H1 (cell line): ENCODE results near the gene CARD11. TPM values are rescaled to one million over a fixed set of nuclear protein-coding genes. Genes with fewer than 3 reads are reported as not detected.

Source experiments
- CTCF ChIA-PET: fragments of 300-600 bp; sonication (Branson Sonifier 250); formaldehyde crosslinking; loops from one replicate; lab custom pipeline; 2021; ENCODE audit not compliant: partially characterized antibody; lab: Charles Lee
- POLR2A ChIA-PET: fragments of 300-600 bp; sonication (Branson Sonifier 250); formaldehyde crosslinking; loops from one replicate; lab custom pipeline; 2021; ENCODE audit warnings: inconsistent platforms; ENCODE audit not compliant: partially characterized antibody; lab: Charles Lee
- DNase-seq, 2 experiments: peaks; one replicate each; pipeline versions ENCODE4 v3.0.0 to v3.0.0-alpha.2; 2010 to 2022; ENCODE audit warnings: low spot score in 2 of 2, low read depth in 1 of 2, mixed read lengths in 1 of 2
- FAIRE-seq: peaks from 2 replicates; lab custom pipeline; 2011; peaks lifted over from hg19 to GRCh38; lab: Jason Lieb, UNC
- H2AFZ ChIP-seq: 2 replicates; pipeline ENCODE4 v1.8.1; 2012; ENCODE audit warnings: low read length, inconsistent platforms
- H2AK5ac ChIP-seq: 2 replicates; pipeline ENCODE4 v1.6.1; 2013; ENCODE audit warnings: low read depth, low read length
- H2BK120ac ChIP-seq: replicated peaks from 2 replicates; pipeline ENCODE3; 2013; ENCODE audit warnings: low read depth, low read length, inconsistent platforms
- H2BK12ac ChIP-seq: 2 replicates; pipeline ENCODE4 v1.6.1; 2013; ENCODE audit warnings: low read depth, low read length
- H2BK15ac ChIP-seq: 2 replicates; pipeline ENCODE4 v1.6.1; 2013; ENCODE audit warnings: low read length
- H2BK20ac ChIP-seq: 2 replicates; pipeline ENCODE4 v1.6.1; 2013; ENCODE audit warnings: low read length
- H2BK5ac ChIP-seq: 2 replicates; pipeline ENCODE4 v1.6.1; 2013; ENCODE audit warnings: low read depth, low read length
- H3K14ac ChIP-seq: 2 replicates; pipeline ENCODE4 v1.6.1; 2013; ENCODE audit warnings: inconsistent platforms; ENCODE audit not compliant: insufficient read length
- H3K18ac ChIP-seq: 2 replicates; pipeline ENCODE4 v1.6.1; 2013; ENCODE audit warnings: low read length; ENCODE audit errors: extremely low read depth
- H3K23ac ChIP-seq: 2 replicates; pipeline ENCODE4 v1.6.1; 2013; ENCODE audit warnings: inconsistent platforms; ENCODE audit not compliant: insufficient read length
- H3K23me2 ChIP-seq: 2 replicates; pipeline ENCODE4 v1.6.1; 2013; ENCODE audit warnings: low read depth, low read length
- H3K27ac ChIP-seq: 2 replicates; pipeline ENCODE4 v1.6.1; 2011; ENCODE audit warnings: low read depth, low read length, inconsistent platforms
- H3K27me3 ChIP-seq, 4 experiments: replicated peaks in 1 of 4; 1 replicate in 1 of 4; 2 replicates in 3 of 4; pipeline versions ENCODE4 v1.6.1 to v1.8.1; 2011 to 2013; ENCODE audit warnings: low read length in 3 of 4, mild to moderate bottlenecking in 3 of 4, inconsistent platforms in 2 of 4, mixed read lengths in 2 of 4, moderate library complexity in 1 of 4; ENCODE audit not compliant: control insufficient read depth in 3 of 4, insufficient read depth in 3 of 4; ENCODE audit errors: extremely low read depth in 1 of 4
- H3K36me3 ChIP-seq, 4 experiments: 2 replicates each; pipeline versions ENCODE4 v1.6.1 to v1.8.1; 2011 to 2013; ENCODE audit warnings: mild to moderate bottlenecking in 4 of 4, low read length in 3 of 4, moderate library complexity in 2 of 4, control low read depth in 1 of 4, inconsistent platforms in 1 of 4; ENCODE audit not compliant: insufficient read depth in 4 of 4, control insufficient read depth in 2 of 4
- H3K4ac ChIP-seq: replicated peaks from 2 replicates; pipeline ENCODE3; 2013; ENCODE audit warnings: low read length, low read depth, mixed read lengths, inconsistent platforms; ENCODE audit not compliant: insufficient read length
- H3K4me1 ChIP-seq, 4 experiments: replicated peaks in 1 of 4; 1 replicate in 1 of 4; 2 replicates in 3 of 4; pipeline versions ENCODE4 v1.6.1 to v1.8.1; 2011 to 2013; ENCODE audit warnings: low read length in 3 of 4, inconsistent platforms in 2 of 4, mixed read lengths in 1 of 4; ENCODE audit not compliant: insufficient read depth in 4 of 4, control insufficient read depth in 3 of 4
- H3K4me2 ChIP-seq, 2 experiments: 2 replicates each; pipeline versions ENCODE4 v1.6.1 to v1.8.1; 2011 to 2013; ENCODE audit warnings: low read depth in 2 of 2, low read length in 2 of 2, control low read depth in 1 of 2, inconsistent platforms in 1 of 2, mild to moderate bottlenecking in 1 of 2; ENCODE audit not compliant: insufficient read depth in 1 of 2
- H3K4me3 ChIP-seq, 4 experiments: fragments of 200-600, 300-600 bp in 1 of 4; sonication (generic), shearing (Covaris generic), sonication (Bioruptor Twin) in 1 of 4; 2 replicates each; pipeline versions ENCODE4 v1.5.1 to v1.8.1; 2011 to 2016; ENCODE audit warnings: low read length in 4 of 4, low read depth in 3 of 4, control low read depth in 2 of 4, inconsistent platforms in 2 of 4, mild to moderate bottlenecking in 2 of 4, mixed read lengths in 1 of 4, moderate library complexity in 1 of 4; ENCODE audit not compliant: insufficient read depth in 2 of 4; ENCODE audit errors: extremely low read depth in 1 of 4
- H3K56ac ChIP-seq: replicated peaks from 2 replicates; pipeline ENCODE3; 2013; ENCODE audit warnings: low read depth, mild to moderate bottlenecking, mixed read lengths, low read length, inconsistent platforms; ENCODE audit not compliant: insufficient read length
- H3K79me1 ChIP-seq: 2 replicates; pipeline ENCODE4 v1.6.1; 2013; ENCODE audit warnings: low read depth, low read length, control low read depth
- H3K79me2 ChIP-seq, 2 experiments: 2 replicates each; pipeline versions ENCODE4 v1.6.1 to v1.8.1; 2012 to 2013; ENCODE audit warnings: low read length in 2 of 2, mild to moderate bottlenecking in 2 of 2, inconsistent platforms in 1 of 2; ENCODE audit not compliant: insufficient read depth in 2 of 2, control insufficient read depth in 1 of 2
- H3K9ac ChIP-seq, 4 experiments: replicated peaks in 1 of 4; 1 replicate in 1 of 4; 2 replicates in 3 of 4; pipeline versions ENCODE4 v1.6.1 to v1.8.1; 2011 to 2013; ENCODE audit warnings: low read depth in 3 of 4, low read length in 3 of 4, control low read depth in 2 of 4, mild to moderate bottlenecking in 2 of 4, moderate library complexity in 2 of 4, inconsistent platforms in 1 of 4; ENCODE audit errors: extremely low read depth in 1 of 4
- H3K9me3 ChIP-seq, 2 experiments: 2 replicates each; pipeline versions ENCODE4 v1.6.1 to v1.8.1; 2012 to 2013; ENCODE audit warnings: mild to moderate bottlenecking in 2 of 2, moderate library complexity in 2 of 2, control low read depth in 1 of 2, inconsistent platforms in 1 of 2, low read depth in 1 of 2, low read length in 1 of 2, mixed read lengths in 1 of 2; ENCODE audit not compliant: insufficient read depth in 2 of 2
- H4K20me1 ChIP-seq, 2 experiments: replicated peaks in 1 of 2; 2 replicates each; pipeline versions ENCODE3 to v1.8.1; 2011 to 2013; ENCODE audit warnings: inconsistent platforms in 2 of 2, low read length in 2 of 2, mild to moderate bottlenecking in 1 of 2; ENCODE audit not compliant: insufficient read depth in 2 of 2, control insufficient read depth in 1 of 2
- H4K5ac ChIP-seq: 2 replicates; pipeline ENCODE4 v1.6.1; 2013; ENCODE audit warnings: low read length, low read depth, mixed read lengths, inconsistent platforms; ENCODE audit not compliant: insufficient read length
- H4K8ac ChIP-seq: 2 replicates; pipeline ENCODE4 v1.8.0; 2013; ENCODE audit warnings: mild to moderate bottlenecking, moderate library complexity, low read length, inconsistent platforms; ENCODE audit not compliant: insufficient read depth; ENCODE audit errors: extremely low read depth
- H4K91ac ChIP-seq: replicated peaks from 2 replicates; pipeline ENCODE3; 2013; ENCODE audit warnings: low read length, mixed read lengths, inconsistent platforms; ENCODE audit not compliant: insufficient read length
- ASH2L ChIP-seq: fragments of 200-600, 300-600 bp; sonication (generic); IDR thresholded peaks from one replicate; pipeline ENCODE4 v1.7.1; 2017; ENCODE audit warnings: low read length
- BACH1 ChIP-seq: IDR thresholded peaks from 2 replicates; pipeline ENCODE4 v1.6.1; 2012; ENCODE audit warnings: low read length, improper control_type of control experiment
- CBX8 ChIP-seq: fragments of 300-800, 300-1000 bp; sonication (generic); IDR thresholded peaks from 2 replicates; pipeline ENCODE4 v1.7.1; 2016; ENCODE audit warnings: low read depth, low read length, borderline replicate concordance
- CHD2 ChIP-seq: IDR thresholded peaks from 2 replicates; pipeline ENCODE4 v1.6.1; 2012; ENCODE audit warnings: low read length, improper control_type of control experiment
- EGR1 ChIP-seq: IDR thresholded peaks from 2 replicates; pipeline ENCODE4 v1.6.1; 2011; ENCODE audit warnings: low read depth, low read length, borderline replicate concordance
- EZH2 ChIP-seq: fragments of 200-600 bp; sonication (generic); IDR thresholded peaks from 2 replicates; pipeline ENCODE4 v1.7.1; 2012; ENCODE audit warnings: low read depth, mild to moderate bottlenecking, moderate library complexity, low read length, inconsistent platforms; ENCODE audit not compliant: severe bottlenecking
- GTF2F1 ChIP-seq: IDR thresholded peaks from 2 replicates; pipeline ENCODE4 v1.6.1; 2012; ENCODE audit warnings: low read depth, low read length, improper control_type of control experiment, borderline replicate concordance
- KDM1A ChIP-seq: fragments of 200-600, 300-600 bp; sonication (generic); IDR thresholded peaks from 2 replicates; pipeline ENCODE4 v1.7.1; 2016; ENCODE audit warnings: mild to moderate bottlenecking, low read length, borderline replicate concordance
- MAFK ChIP-seq: IDR thresholded peaks from 2 replicates; pipeline ENCODE4 v1.6.1; 2012; ENCODE audit warnings: low read depth, mild to moderate bottlenecking, improper control_type of control experiment, low read length
- POLR2A ChIP-seq, 2 experiments: IDR thresholded peaks; 1 replicate in 1 of 2; 2 replicates in 1 of 2; pipeline ENCODE4 v1.6.1; 2011; ENCODE audit warnings: low read depth in 2 of 2, low read length in 2 of 2, mild to moderate bottlenecking in 2 of 2; ENCODE audit errors: control extremely low read depth in 1 of 2
- SP4 ChIP-seq: IDR thresholded peaks from 2 replicates; pipeline ENCODE4 v1.6.1; 2012; ENCODE audit warnings: low read length, inconsistent platforms
- SUZ12 ChIP-seq: fragments of 200-600 bp; sonication (generic); IDR thresholded peaks from 2 replicates; pipeline ENCODE4 v1.6.1; 2012; ENCODE audit warnings: mild to moderate bottlenecking, inconsistent platforms, low read length, moderate library complexity, mixed read lengths
- TAF1 ChIP-seq: IDR thresholded peaks from 2 replicates; pipeline ENCODE4 v1.6.1; 2011; ENCODE audit warnings: mild to moderate bottlenecking, low read depth, low read length
- TEAD4 ChIP-seq: IDR thresholded peaks from 2 replicates; pipeline ENCODE4 v1.6.1; 2012; ENCODE audit warnings: low read depth, low read length, inconsistent platforms, mixed read lengths
- WGBS, 2 experiments: shearing (Covaris generic) in 1 of 2; methylation state at CpG; one replicate each; pipeline versions ENCODE4 v1.1.6 to v1.1.7; 2013 to 2015; ENCODE audit warnings: low lambda C conversion rate in 2 of 2, mixed read lengths in 2 of 2, inconsistent platforms in 1 of 2, low coverage in 1 of 2, missing lambda C conversion rate in 1 of 2; ENCODE audit not compliant: insufficient replicate concordance in 2 of 2, insufficient coverage in 1 of 2, insufficient read length in 1 of 2; ENCODE audit errors: extremely low coverage in 1 of 2, missing lambda C conversion rate in 1 of 2; 5-methylcytosine and 5-hydroxymethylcytosine counted together
- polyA plus RNA-seq, 7 experiments: library from polyadenylated mRNA; depleted of rRNA in 3 of 7; stranded (reverse) in 5 of 7; unstranded in 2 of 7; fragments of >200 nt in 5 of 7; fragments of 200-250 nt in 2 of 7; gene quantifications; 1 replicate in 5 of 7; 2 replicates in 1 of 7; 4 replicates in 1 of 7; pipeline versions ENCODE4 v1.2.1 to v1.2.3, GENCODE V29; 2011 to 2013; ENCODE audit warnings: missing spikeins in 2 of 7, mixed read lengths in 2 of 7
- total RNA-seq: library from RNA; stranded (reverse); fragmentation: NEBNext Ultra II Directional; extraction: Animal tissue kit (Norgen Biotek cat#: 25700); gene quantifications from 2 replicates; pipeline ENCODE4 v1.2.1, GENCODE V29; 2021

The CARD11 gene
- total and polyA plus RNA-seq, 2 of the 8 experiments (the other 6 are each of a cell fraction or from before 2014, with no cell fraction given) = 12.6 to 29.8 TPM

- no peak overlapping the region for H3K14ac ChIP-seq
- H3K9ac ChIP-seq = no peak overlapping the region
- H3K9me3 ChIP-seq = no peaks in the 10 kb centered on the region
- CTCF ChIA-PET = interaction anchor here (0.5 to 7.2 kb wide), 4 partner anchors 8 to 230 kb away, joined by 3 to 51 read pairs (median 18); no protein-coding TSS in a partner anchor
- no peaks in the 10 kb centered on the region for H3K79me2 ChIP-seq
- no peak for TF ChIP-seq CBX8
- TF ChIP-seq EGR1 = no peak
- no peak for TF ChIP-seq SUZ12
- no peak for TF ChIP-seq TAF1
- no peak for TF ChIP-seq SP4
- TF ChIP-seq POLR2A (IDR thresholded peaks at IDR 0.05; ENCODE audit: control extremely low read depth in 1 of 2, low read depth in 2 of 2, low read length in 2 of 2) = no peak
- no peak for TF ChIP-seq EZH2
- no peak for TF ChIP-seq BACH1
- TF ChIP-seq MAFK = no peak
- no peak for TF ChIP-seq KDM1A
- no peak for TF ChIP-seq GTF2F1
- no peak for TF ChIP-seq TEAD4
- TF ChIP-seq ASH2L = no peak
- TF ChIP-seq CHD2 = no peak
- no peak overlapping the region for H4K5ac ChIP-seq
- FAIRE-seq (no peak), DNase-seq (no peak)
- H3K18ac ChIP-seq = no peak overlapping the region
- H2BK120ac ChIP-seq = no peak overlapping the region
- H3K36me3 ChIP-seq = no peaks in the 10 kb centered on the region
- no peak overlapping the region for H3K4me3 ChIP-seq
- H2BK5ac ChIP-seq = no peak overlapping the region
- no peak overlapping the region for H2BK15ac ChIP-seq
- H3K27ac ChIP-seq = no peak overlapping the region
- WGBS, 2 experiments = 83 to 86% methylated on average over 2 to 7 of the region's 7 CpGs
- H4K20me1 ChIP-seq = no peaks in the 10 kb centered on the region
- H3K4me1 ChIP-seq = no peaks in the 10 kb centered on the region; a peak in 2 of 7 replicates
- no peaks in the 10 kb centered on the region for H3K79me1 ChIP-seq
- no peak overlapping the region for H3K23ac ChIP-seq
- POLR2A ChIA-PET = no interaction called here
- no peak overlapping the region for H4K91ac ChIP-seq
- no peaks in the 10 kb centered on the region; the same call in 1 of the 2 replicates for H3K23me2 ChIP-seq
- no peak overlapping the region for H3K4ac ChIP-seq
- H2AFZ ChIP-seq = no peak overlapping the region
- no peak overlapping the region for H3K56ac ChIP-seq
- H2BK12ac ChIP-seq = no peak overlapping the region
- H4K8ac ChIP-seq = no peak overlapping the region
- no peak overlapping the region for H3K4me2 ChIP-seq
- H2BK20ac ChIP-seq = no peak overlapping the region
- H2AK5ac ChIP-seq = no peak overlapping the region
- H3K27me3 ChIP-seq = no peaks in the 10 kb centered on the region
Measured at GRCh38 chr7:3063016-3063753, 19.5 kb upstream of the CARD11 start.
